Neuronal stem cell (in vitro differentiated cells): ENCODE data around the gene CLEC14A.

ENCODE experiments used
- DNase-seq: peaks from one replicate; pipeline ENCODE4 v3.0.0-alpha.2; 2013; ENCODE audit warnings: low spot score
- H2AFZ ChIP-seq: one replicate; pipeline ENCODE4 v1.6.1; 2013; ENCODE audit warnings: mild to moderate bottlenecking, low read length, inconsistent platforms
- H2AK5ac ChIP-seq: 2 replicates; pipeline ENCODE4 v1.6.1; 2013; ENCODE audit warnings: low read depth, mild to moderate bottlenecking, inconsistent platforms, low read length, moderate library complexity, mixed read lengths
- H2BK120ac ChIP-seq: 2 replicates; pipeline ENCODE4 v1.6.1; 2013; ENCODE audit warnings: low read depth, mild to moderate bottlenecking, inconsistent platforms, low read length, moderate library complexity, mixed read lengths
- H2BK12ac ChIP-seq: one replicate; pipeline ENCODE4 v1.6.1; 2013; ENCODE audit warnings: low read length, inconsistent platforms
- H2BK15ac ChIP-seq: 2 replicates; pipeline ENCODE4 v1.6.1; 2013; ENCODE audit warnings: mild to moderate bottlenecking, low read length, inconsistent platforms, mixed read lengths
- H2BK5ac ChIP-seq: one replicate; pipeline ENCODE4 v1.6.1; 2013; ENCODE audit warnings: inconsistent platforms, mild to moderate bottlenecking, low read length, moderate library complexity
- H3K14ac ChIP-seq: one replicate; pipeline ENCODE4 v1.6.1; 2013; ENCODE audit warnings: low read length, inconsistent platforms
- H3K18ac ChIP-seq: 2 replicates; pipeline ENCODE4 v1.6.1; 2013; ENCODE audit warnings: low read length, inconsistent platforms
- H3K23ac ChIP-seq: 2 replicates; pipeline ENCODE4 v1.6.1; 2013; ENCODE audit warnings: low read depth, mild to moderate bottlenecking, mixed read lengths, low read length, inconsistent platforms; ENCODE audit not compliant: poor library complexity
- H3K27ac ChIP-seq: replicated peaks from 3 replicates; pipeline ENCODE4 v1.5.1; 2013; ENCODE audit warnings: low read length, inconsistent platforms
- H3K27me3 ChIP-seq, 3 experiments: 2 replicates each; pipeline ENCODE4 v1.6.1; 2013; ENCODE audit warnings: low read length in 3 of 3, mild to moderate bottlenecking in 2 of 3, inconsistent platforms in 1 of 3, low read depth in 1 of 3, mixed read lengths in 1 of 3, moderate library complexity in 1 of 3; ENCODE audit not compliant: control insufficient read depth in 3 of 3, insufficient read depth in 3 of 3
- H3K36me3 ChIP-seq, 2 donors: replicated peaks in 1 of 2; 2 replicates each; pipeline ENCODE4 v1.6.1; 2013; ENCODE audit warnings: low read length in 2 of 2; ENCODE audit not compliant: control insufficient read depth in 2 of 2, insufficient read depth in 2 of 2
- H3K4ac ChIP-seq: 2 replicates; pipeline ENCODE4 v1.6.1; 2013; ENCODE audit warnings: inconsistent platforms, mild to moderate bottlenecking, low read length, moderate library complexity
- H3K4me1 ChIP-seq, 2 donors: 1 replicate in 1 of 2; 2 replicates in 1 of 2; pipeline ENCODE4 v1.6.1; 2013; ENCODE audit warnings: low read length in 2 of 2, low read depth in 1 of 2; ENCODE audit not compliant: control insufficient read depth in 2 of 2, insufficient read depth in 1 of 2
- H3K4me2 ChIP-seq: one replicate; pipeline ENCODE4 v1.6.1; 2013; ENCODE audit warnings: mild to moderate bottlenecking, low read length, inconsistent platforms; ENCODE audit not compliant: insufficient read depth, poor library complexity, severe bottlenecking
- H3K4me3 ChIP-seq, 2 donors: 2 replicates each; pipeline ENCODE4 v1.5.1; 2013; ENCODE audit warnings: low read length in 2 of 2, mild to moderate bottlenecking in 2 of 2, inconsistent platforms in 1 of 2, moderate library complexity in 1 of 2
- H3K79me1 ChIP-seq: one replicate; pipeline ENCODE4 v1.6.1; 2013; ENCODE audit warnings: low read depth, mild to moderate bottlenecking, inconsistent platforms, low read length, moderate library complexity
- H3K9ac ChIP-seq: one replicate; pipeline ENCODE4 v1.6.1; 2013; ENCODE audit warnings: mild to moderate bottlenecking, low read depth, low read length, inconsistent platforms; ENCODE audit not compliant: poor library complexity
- H3K9me3 ChIP-seq, 2 donors: replicated peaks in 1 of 2; 2 replicates each; pipeline versions ENCODE3 to v1.6.1; 2013; ENCODE audit warnings: low read length in 2 of 2, mild to moderate bottlenecking in 2 of 2, inconsistent platforms in 1 of 2, low read depth in 1 of 2, mixed read lengths in 1 of 2, moderate library complexity in 1 of 2; ENCODE audit not compliant: control insufficient read depth in 2 of 2, insufficient read depth in 1 of 2
- H4K8ac ChIP-seq: one replicate; pipeline ENCODE4 v1.6.1; 2013; ENCODE audit warnings: low read depth, mild to moderate bottlenecking, inconsistent platforms, low read length, moderate library complexity
- H4K91ac ChIP-seq: one replicate; pipeline ENCODE4 v1.6.1; 2013; ENCODE audit warnings: low read length, low read depth, mild to moderate bottlenecking, inconsistent platforms; ENCODE audit not compliant: poor library complexity
- WGBS, 2 donors: extraction: QIAGEN DNeasy Blood & Tissue Kit; methylation state at CpG; one replicate each; pipeline ENCODE4 v1.1.7; 2013; ENCODE audit warnings: missing lambda C conversion rate in 2 of 2, mixed read lengths in 1 of 2; ENCODE audit not compliant: insufficient read length in 2 of 2, insufficient replicate concordance in 1 of 2; ENCODE audit errors: extremely low coverage in 2 of 2; 5-methylcytosine and 5-hydroxymethylcytosine counted together

The CLEC14A gene

DNA sequence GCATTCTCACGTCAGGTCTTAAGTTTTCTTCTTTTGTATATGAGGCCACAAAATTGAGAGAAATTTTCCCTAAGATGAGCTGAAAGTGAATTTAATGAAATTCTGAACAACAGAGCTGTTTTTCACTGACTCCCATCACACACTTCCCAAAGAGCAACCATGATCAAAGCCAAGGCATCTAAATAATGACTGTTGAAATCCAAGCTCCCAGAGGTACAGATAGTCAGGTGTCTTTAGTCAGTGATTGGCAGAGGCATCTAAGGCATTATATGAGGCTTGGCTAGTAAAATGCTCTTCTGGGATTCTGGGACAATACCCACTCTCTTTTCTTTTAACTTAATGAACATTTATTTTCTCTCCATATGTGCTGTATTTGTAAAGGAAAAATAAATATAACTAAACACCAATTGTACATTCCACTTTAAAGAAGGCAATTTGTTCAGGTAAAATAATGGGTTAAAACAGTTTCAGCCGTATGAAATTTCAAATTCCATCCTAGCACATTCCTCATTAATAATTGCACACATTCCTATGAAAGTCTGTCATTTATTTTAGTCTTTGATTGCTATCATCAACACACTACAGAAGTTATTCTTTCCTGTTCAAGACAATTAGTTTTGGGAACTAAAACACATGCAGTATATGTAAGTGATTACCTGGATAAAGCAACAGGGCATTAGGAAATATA, 49.1 kb downstream of the CLEC14A start:
- H3K23ac ChIP-seq = no peak overlapping the region
- no peak overlapping the region for H4K8ac ChIP-seq
- DNase-seq = no peak
- no peaks in the 10 kb centered on the region for H3K79me1 ChIP-seq
- peaks cover 4 to 15% of the 10 kb centered on the region in 2 donors for H3K9me3 ChIP-seq
- no peak overlapping the region for H2BK120ac ChIP-seq
- H3K4ac ChIP-seq = no peak overlapping the region
- H3K27me3 ChIP-seq = peaks cover 27 to 55% (median 49%) of the 10 kb centered on the region in 3 experiments
- H3K14ac ChIP-seq = no peak overlapping the region
- H3K18ac ChIP-seq = no peak overlapping the region
- WGBS, 2 donors = no CpG with 5 or more reads among the region's 2 CpGs
- H3K4me2 ChIP-seq = no peak overlapping the region
- no peak overlapping the region for H2AK5ac ChIP-seq
- H3K9ac ChIP-seq = no peak overlapping the region
- no peak overlapping the region for H2BK12ac ChIP-seq
- H3K36me3 ChIP-seq = no peaks in the 10 kb centered on the region
- no peak overlapping the region for H2AFZ ChIP-seq
- H2BK5ac ChIP-seq = no peak overlapping the region
- no peak overlapping the region for H3K27ac ChIP-seq
- H3K4me1 ChIP-seq = peaks cover 0 to 16% of the 10 kb centered on the region in 2 donors
- H2BK15ac ChIP-seq = no peak overlapping the region
- H3K4me3 ChIP-seq = no peak overlapping the region
- no peak overlapping the region for H4K91ac ChIP-seq

DNA sequence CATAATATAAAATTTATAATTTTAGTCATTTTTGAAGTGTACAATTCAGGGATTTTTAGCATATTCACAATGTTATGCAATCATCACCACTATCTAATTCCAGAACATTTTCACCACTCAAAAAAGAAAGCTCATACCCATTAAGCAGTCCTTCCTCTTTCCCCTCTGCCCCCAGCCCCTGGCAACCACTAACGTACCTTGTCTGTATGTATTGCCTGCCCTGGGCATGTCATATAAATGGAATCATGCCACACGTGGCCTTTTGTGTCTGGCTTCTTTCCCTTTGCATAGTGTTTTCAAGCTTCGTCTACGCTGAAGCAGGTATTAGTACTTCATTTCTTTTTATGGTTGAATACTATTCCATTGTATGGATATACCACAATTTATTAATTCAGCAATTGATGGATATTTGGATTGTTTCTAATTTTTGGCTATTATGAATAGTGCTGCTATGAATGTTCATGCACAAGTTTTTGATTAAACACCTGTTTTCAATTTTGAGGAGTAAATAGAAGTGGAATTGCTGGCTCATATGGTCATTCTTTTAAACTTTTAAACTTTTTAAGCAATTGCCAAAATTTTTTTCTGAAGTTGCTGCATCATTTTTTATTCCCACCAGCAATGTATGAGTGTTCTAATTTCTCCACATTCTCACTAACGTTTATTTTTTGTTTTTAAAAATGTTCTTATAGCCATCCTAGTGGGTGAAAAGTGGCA, 49.8 kb downstream of the CLEC14A start:
- Histone ChIP-seq H3K4ac (no peak overlapping the region), H4K91ac (no peak overlapping the region), H3K36me3 (no peaks in the 10 kb centered on the region), H2BK5ac (no peak overlapping the region), H2BK120ac (no peak overlapping the region), H3K18ac (no peak overlapping the region), H3K9me3 (peaks cover 4 to 15% of the 10 kb centered on the region in 2 donors), H4K8ac (no peak overlapping the region), H3K23ac (no peak overlapping the region), H2BK12ac (no peak overlapping the region), H3K27me3 (peaks cover 27 to 49% (median 41%) of the 10 kb centered on the region in 3 experiments), H3K14ac (no peak overlapping the region), H3K4me2 (no peak overlapping the region), H3K27ac (no peak overlapping the region), H3K4me3 (no peak overlapping the region), H2BK15ac (no peak overlapping the region), H3K9ac (no peak overlapping the region), H3K4me1 (peaks cover 0 to 16% of the 10 kb centered on the region in 2 donors), H2AK5ac (no peak overlapping the region), H3K79me1 (no peaks in the 10 kb centered on the region), H2AFZ (no peak overlapping the region)
- DNase-seq = no peak
- no CpG with 5 or more reads among the region's 5 CpGs for WGBS, 2 donors

DNA sequence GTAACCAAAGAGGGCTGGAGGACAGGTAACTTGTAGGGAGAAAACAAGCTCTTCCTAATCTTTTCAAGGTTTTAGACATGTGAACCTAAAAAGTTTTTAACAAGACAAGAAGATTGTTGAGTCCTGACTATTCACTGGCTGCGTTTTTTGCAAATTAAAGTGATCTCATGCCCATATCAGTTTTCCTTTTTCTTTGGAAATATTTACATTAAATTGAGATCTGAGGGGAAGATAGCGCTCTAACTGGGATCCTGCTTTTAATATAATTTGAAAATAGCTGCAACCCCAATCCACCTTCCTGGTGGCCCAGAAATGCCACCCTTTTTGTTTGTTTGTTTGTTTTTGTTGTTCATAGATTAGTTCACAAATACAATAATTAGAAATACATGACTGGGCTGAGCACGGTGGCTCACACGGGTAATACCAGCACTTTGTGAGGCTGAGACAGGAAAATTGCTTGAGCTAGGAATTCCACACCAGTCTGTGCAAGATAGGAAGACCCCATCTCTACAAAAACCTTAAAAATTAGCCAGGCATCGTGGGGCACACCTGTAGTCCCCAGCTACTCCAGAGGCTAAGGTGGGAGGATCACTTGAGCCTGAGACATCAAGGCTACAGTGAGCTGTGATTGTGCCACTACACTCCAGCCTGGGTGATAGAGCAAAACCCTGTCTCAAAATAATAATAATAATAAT, 50.6 kb downstream of the CLEC14A start:
- WGBS, 2 donors = no CpG with 5 or more reads among the region's 5 CpGs
- Histone ChIP-seq H4K91ac (no peak overlapping the region), H3K79me1 (no peaks in the 10 kb centered on the region), H3K18ac (no peak overlapping the region), H3K23ac (no peak overlapping the region), H2AFZ (no peak overlapping the region), H2BK15ac (no peak overlapping the region), H2BK5ac (no peak overlapping the region), H3K4me3 (no peak overlapping the region), H3K9me3 (peaks cover 4 to 11% of the 10 kb centered on the region in 2 donors), H3K27ac (no peak overlapping the region), H3K9ac (no peak overlapping the region), H2AK5ac (no peak overlapping the region), H4K8ac (no peak overlapping the region), H3K36me3 (no peaks in the 10 kb centered on the region), H3K4me2 (no peak overlapping the region), H2BK120ac (no peak overlapping the region), H3K4me1 (peaks cover 0 to 13% of the 10 kb centered on the region in 2 donors), H3K27me3 (peaks cover 20 to 41% (median 33%) of the 10 kb centered on the region in 3 experiments), H2BK12ac (no peak overlapping the region), H3K14ac (no peak overlapping the region), H3K4ac (no peak overlapping the region)
- DNase-seq = no peak

DNA sequence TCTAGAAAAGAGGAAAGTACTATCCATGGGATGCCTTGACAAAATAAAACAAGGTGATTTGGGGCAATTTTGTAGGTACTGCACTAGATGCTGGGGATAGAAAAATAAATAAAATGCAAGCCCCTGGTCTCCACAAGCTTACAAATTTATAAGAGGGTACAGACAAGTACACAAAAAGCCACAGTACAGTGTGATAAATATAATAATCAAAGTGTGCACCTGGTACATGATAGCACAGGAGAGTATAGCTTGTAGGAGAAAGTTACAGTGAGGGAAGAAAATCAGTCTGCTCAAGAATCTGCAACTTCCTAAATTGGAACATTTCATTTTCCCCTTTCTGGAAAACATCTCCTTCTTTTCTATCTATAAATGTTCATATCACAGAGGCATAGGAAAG, 51.2 kb downstream of the CLEC14A start:
- DNase-seq = no peak
- no peak overlapping the region for H3K27ac ChIP-seq
- H3K23ac ChIP-seq = no peak overlapping the region
- no peak overlapping the region for H3K9ac ChIP-seq
- H3K4ac ChIP-seq = no peak overlapping the region
- no peak overlapping the region for H2BK120ac ChIP-seq
- no peak overlapping the region for H3K4me2 ChIP-seq
- no peak overlapping the region for H3K18ac ChIP-seq
- peaks cover 15 to 36% (median 27%) of the 10 kb centered on the region in 3 experiments for H3K27me3 ChIP-seq
- no peak overlapping the region for H2AFZ ChIP-seq
- no peak overlapping the region for H2BK15ac ChIP-seq
- no peak overlapping the region for H4K8ac ChIP-seq
- H2AK5ac ChIP-seq = no peak overlapping the region
- no peak overlapping the region for H4K91ac ChIP-seq
- H3K4me3 ChIP-seq = no peak overlapping the region
- H3K4me1 ChIP-seq = peaks cover 0 to 10% of the 10 kb centered on the region in 2 donors
- H2BK5ac ChIP-seq = no peak overlapping the region
- H3K9me3 ChIP-seq = peaks cover 4 to 6% of the 10 kb centered on the region in 2 donors
- H3K14ac ChIP-seq = no peak overlapping the region
- no peak overlapping the region for H2BK12ac ChIP-seq
- no peaks in the 10 kb centered on the region for H3K36me3 ChIP-seq
- H3K79me1 ChIP-seq = no peaks in the 10 kb centered on the region
